Osteocyte (in vitro differentiated cells): ENCODE measurements around the gene GGACT. TPM values are rescaled to one million over a fixed set of nuclear protein-coding genes. Genes with fewer than 3 reads are reported as not detected.
A peak's percentile ranks its signal among the peaks of the same experiment; 100 is the strongest.

Experiments
- DNase-seq: peaks from one replicate; pipeline ENCODE4 v3.0.0; 2021; ENCODE audit warnings: mixed read lengths; ENCODE audit not compliant: unreplicated experiment; ENCODE audit errors: extremely low spot score
- H3K27ac Mint-ChIP-seq: one replicate; pipeline ENCODE4 v1.8.0; 2021; ENCODE audit warnings: mild to moderate bottlenecking, mixed read lengths; ENCODE audit not compliant: unreplicated experiment
- H3K27me3 Mint-ChIP-seq: one replicate; pipeline ENCODE4 v1.8.0; 2021; ENCODE audit warnings: mixed read lengths; ENCODE audit not compliant: unreplicated experiment
- H3K36me3 Mint-ChIP-seq: one replicate; pipeline ENCODE4 v1.8.0; 2021; ENCODE audit warnings: mixed read lengths; ENCODE audit not compliant: unreplicated experiment
- H3K4me1 Mint-ChIP-seq: one replicate; pipeline ENCODE4 v1.8.0; 2021; ENCODE audit warnings: mixed read lengths; ENCODE audit not compliant: unreplicated experiment
- H3K4me3 Mint-ChIP-seq: one replicate; pipeline ENCODE4 v1.8.0; 2021; ENCODE audit warnings: mild to moderate bottlenecking, moderate library complexity, mixed read lengths; ENCODE audit not compliant: unreplicated experiment
- H3K9me3 Mint-ChIP-seq: one replicate; pipeline ENCODE4 v1.8.0; 2021; ENCODE audit warnings: mixed read lengths; ENCODE audit not compliant: unreplicated experiment
- CTCF ChIP-seq: fragments of 200-600 bp; sonication (generic); IDR thresholded peaks from 2 replicates; pipeline ENCODE4 v1.5.0; 2021; ENCODE audit warnings: antibody characterized with exemption, mild to moderate bottlenecking, moderate library complexity
- total RNA-seq: library from RNA; stranded (reverse); gene quantifications from 2 replicates; pipeline ENCODE4 v1.2.1, GENCODE V29; 2021

GGACT gene
- total RNA-seq, 1 donor from 2014 or later, result 7.1 TPM

GRCh38 chr13:100596516-100596915 lies 7.9 kb upstream of the GGACT start:
- no peak for DNase-seq
- H3K36me3 Mint-ChIP-seq, result no peaks in the 10 kb centered on the region
- no peak overlapping the region for H3K4me3 Mint-ChIP-seq
- H3K27me3 Mint-ChIP-seq, result no peaks in the 10 kb centered on the region
- H3K27ac Mint-ChIP-seq, result no peak overlapping the region
- H3K9me3 Mint-ChIP-seq, result no peaks in the 10 kb centered on the region
- TF ChIP-seq CTCF, result no peak
- no peaks in the 10 kb centered on the region for H3K4me1 Mint-ChIP-seq

GRCh38 chr13:100594731-100595130 lies 6.1 kb upstream of the GGACT start:
- no peaks in the 10 kb centered on the region for H3K27me3 Mint-ChIP-seq
- H3K9me3 Mint-ChIP-seq, result no peaks in the 10 kb centered on the region
- no peak for TF ChIP-seq CTCF
- H3K27ac Mint-ChIP-seq, result no peak overlapping the region
- no peaks in the 10 kb centered on the region for H3K4me1 Mint-ChIP-seq
- H3K36me3 Mint-ChIP-seq, result no peaks in the 10 kb centered on the region
- DNase-seq, result no peak
- no peak overlapping the region for H3K4me3 Mint-ChIP-seq

- no peaks in the 10 kb centered on the region for H3K27me3 Mint-ChIP-seq
- DNase-seq, result no peak
- H3K9me3 Mint-ChIP-seq, result no peaks in the 10 kb centered on the region
- no peaks in the 10 kb centered on the region for H3K4me1 Mint-ChIP-seq
- TF ChIP-seq CTCF, result no peak
- H3K4me3 Mint-ChIP-seq, result no peak overlapping the region
- H3K27ac Mint-ChIP-seq, result no peak overlapping the region
- H3K36me3 Mint-ChIP-seq, result no peaks in the 10 kb centered on the region
Observed at GRCh38 chr13:100594255-100594654, 5.7 kb upstream of the GGACT start.

- Mint-ChIP-seq H3K9me3 (no peaks in the 10 kb centered on the region), H3K4me3 (peak overlapping the region; percentile 75), H3K27me3 (no peaks in the 10 kb centered on the region), H3K4me1 (peaks cover 10% of the 10 kb centered on the region), H3K27ac (peak overlapping the region; percentile 62), H3K36me3 (no peaks in the 10 kb centered on the region)
- no peak for TF ChIP-seq CTCF
- DNase-seq, result no peak
Observed at GRCh38 chr13:100589178-100589725, 663 bp upstream of the GGACT start.

- H3K27me3 Mint-ChIP-seq, result no peaks in the 10 kb centered on the region
- peaks cover 10% of the 10 kb centered on the region for H3K4me1 Mint-ChIP-seq
- no peak overlapping the region for H3K27ac Mint-ChIP-seq
- no peak overlapping the region for H3K4me3 Mint-ChIP-seq
- DNase-seq, result no peak
- H3K9me3 Mint-ChIP-seq, result peaks cover 8% of the 10 kb centered on the region
- H3K36me3 Mint-ChIP-seq, result peaks cover 23% of the 10 kb centered on the region
- no peak for TF ChIP-seq CTCF
Observed at GRCh38 chr13:100584896-100585295, 3.7 kb downstream of the GGACT start.
